HUES6 (cell line): ENCODE data around the gene IGSF8.

Experiments
- H3K27ac ChIP-seq: 2 replicates; pipeline ENCODE4 v1.7.0; 2013; ENCODE audit warnings: low read depth, mild to moderate bottlenecking, low read length, inconsistent platforms
- H3K27me3 ChIP-seq: 2 replicates; pipeline ENCODE4 v1.6.1; 2013; ENCODE audit warnings: low read length; ENCODE audit not compliant: control insufficient read depth, insufficient read depth
- H3K36me3 ChIP-seq: 2 replicates; pipeline ENCODE4 v1.6.1; 2013; ENCODE audit warnings: low read length; ENCODE audit not compliant: control insufficient read depth, insufficient read depth
- H3K4me1 ChIP-seq: 2 replicates; pipeline ENCODE4 v1.6.1; 2013; ENCODE audit warnings: low read length; ENCODE audit not compliant: control insufficient read depth, insufficient read depth
- H3K4me3 ChIP-seq: 2 replicates; pipeline ENCODE4 v1.5.1; 2013; ENCODE audit warnings: low read depth, low read length
- H3K9ac ChIP-seq: one replicate; pipeline ENCODE4 v1.6.1; 2013; ENCODE audit warnings: mild to moderate bottlenecking, low read length
- H3K9me3 ChIP-seq: 2 replicates; pipeline ENCODE4 v1.6.1; 2013; ENCODE audit warnings: low read depth, low read length; ENCODE audit not compliant: control insufficient read depth, insufficient read depth

IGSF8 gene

DNA sequence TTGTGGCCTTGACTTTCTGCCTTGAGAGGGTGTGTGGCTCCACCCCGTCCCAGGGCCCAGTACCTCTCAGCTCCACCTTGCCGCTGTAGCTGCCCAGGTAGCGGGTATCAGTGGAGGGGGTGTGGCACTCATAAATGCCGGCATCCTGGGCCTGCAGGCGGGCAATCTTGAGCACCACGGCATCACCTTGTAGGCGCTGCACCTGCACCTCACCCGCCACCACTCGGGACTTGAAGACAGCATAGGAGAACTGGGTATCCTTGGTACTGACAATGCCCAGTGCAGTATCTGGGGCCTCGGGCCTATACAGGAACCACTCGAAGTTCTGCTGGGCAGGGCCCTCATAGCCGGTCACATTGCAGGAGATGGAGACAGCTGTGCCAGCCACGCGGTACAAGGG lies 3.6 kb downstream of the IGSF8 start:
- Histone ChIP-seq H3K9me3 (no peaks in the 10 kb centered on the region), H3K27ac (no peak overlapping the region), H3K9ac (no peak overlapping the region), H3K36me3 (peaks cover 37% of the 10 kb centered on the region), H3K4me1 (peaks cover 36% of the 10 kb centered on the region), H3K27me3 (no peaks in the 10 kb centered on the region), H3K4me3 (no peak overlapping the region)

GRCh38 chr1:160094291-160094625 lies 4.2 kb downstream of the IGSF8 start:
- Histone ChIP-seq H3K4me3 (no peak overlapping the region), H3K27me3 (no peaks in the 10 kb centered on the region), H3K27ac (no peak overlapping the region), H3K36me3 (peaks cover 37% of the 10 kb centered on the region), H3K4me1 (peaks cover 34% of the 10 kb centered on the region), H3K9ac (no peak overlapping the region), H3K9me3 (no peaks in the 10 kb centered on the region)

- Histone ChIP-seq H3K27me3 (no peaks in the 10 kb centered on the region), H3K27ac (no peak overlapping the region), H3K9me3 (no peaks in the 10 kb centered on the region), H3K4me3 (no peak overlapping the region), H3K9ac (no peak overlapping the region), H3K4me1 (peaks cover 31% of the 10 kb centered on the region), H3K36me3 (peaks cover 37% of the 10 kb centered on the region)
These were observed 4.7 kb downstream of the IGSF8 start for GRCh38 chr1:160093624-160094290.

DNA sequence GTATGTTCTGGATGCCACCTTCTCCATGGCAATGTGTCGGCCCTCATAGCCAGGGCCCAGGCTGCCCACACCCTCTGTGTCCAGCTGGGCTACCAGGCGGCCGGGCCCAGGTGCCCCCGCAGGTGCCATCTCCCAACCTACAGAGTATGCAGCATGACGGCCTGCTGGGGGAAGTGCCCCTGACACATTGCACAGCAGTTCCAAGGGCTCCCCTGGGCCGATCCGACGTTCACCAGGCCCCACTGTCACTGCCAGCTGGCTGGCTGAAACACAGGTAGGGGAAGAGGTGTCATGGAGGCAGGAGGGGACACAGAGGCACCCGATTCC lies 5.4 kb downstream of the IGSF8 start:
- H3K4me3 ChIP-seq, result no peak overlapping the region
- no peak overlapping the region for H3K9ac ChIP-seq
- no peaks in the 10 kb centered on the region for H3K27me3 ChIP-seq
- H3K9me3 ChIP-seq, result no peaks in the 10 kb centered on the region
- H3K4me1 ChIP-seq, result peaks cover 31% of the 10 kb centered on the region
- peaks cover 37% of the 10 kb centered on the region for H3K36me3 ChIP-seq
- no peak overlapping the region for H3K27ac ChIP-seq

DNA sequence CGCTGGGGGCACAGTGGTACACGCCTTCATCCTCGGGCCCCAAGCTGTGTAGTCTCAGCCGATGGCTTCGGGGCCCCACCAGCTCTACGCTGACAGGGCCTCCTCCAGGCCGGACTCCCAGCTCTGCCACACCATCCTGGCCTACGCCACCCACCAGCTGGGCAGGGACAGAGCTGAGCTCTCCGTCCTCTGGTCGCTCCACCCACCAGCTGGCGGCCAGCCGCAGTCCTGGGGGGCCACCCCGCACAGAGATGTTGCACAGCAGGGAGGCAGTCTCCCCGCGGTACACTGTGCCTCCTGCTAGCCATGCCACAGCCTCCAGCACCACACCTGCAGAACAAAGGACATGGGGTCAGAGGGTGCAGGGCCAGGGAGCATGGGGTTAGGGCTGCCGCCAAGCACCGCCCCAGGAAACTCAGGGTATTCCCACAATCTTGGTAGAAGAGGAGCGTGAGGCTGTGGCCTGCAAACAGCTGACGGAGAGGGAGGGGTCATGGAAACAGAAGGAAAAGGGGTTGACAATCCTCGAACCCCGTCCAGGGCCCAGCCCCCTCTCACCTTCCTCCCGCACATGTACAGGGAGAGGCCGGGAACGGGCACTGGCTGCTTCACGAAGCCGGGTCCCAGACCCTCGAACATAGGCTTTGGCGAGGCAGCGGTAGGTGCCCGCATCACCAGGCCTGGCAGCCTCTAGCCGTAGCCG lies 5.9 kb downstream of the IGSF8 start:
- Histone ChIP-seq H3K36me3 (peaks cover 37% of the 10 kb centered on the region), H3K27ac (no peak overlapping the region), H3K9ac (no peak overlapping the region)

GRCh38 chr1:160091666-160092223 lies 6.7 kb downstream of the IGSF8 start:
- Histone ChIP-seq H3K27me3 (no peaks in the 10 kb centered on the region), H3K36me3 (peaks cover 37% of the 10 kb centered on the region), H3K4me1 (peaks cover 19% of the 10 kb centered on the region), H3K9ac (no peak overlapping the region), H3K27ac (no peak overlapping the region), H3K4me3 (no peak overlapping the region), H3K9me3 (no peaks in the 10 kb centered on the region)

More for the DNA sequence above, 5.9 kb downstream of the IGSF8 start:
- Histone ChIP-seq H3K4me3 (no peak overlapping the region), H3K4me1 (peaks cover 27% of the 10 kb centered on the region), H3K9me3 (no peaks in the 10 kb centered on the region), H3K27me3 (no peaks in the 10 kb centered on the region)

- Histone ChIP-seq H3K27me3 (0 out of 2 replicates have a peak, but pooled peaks cover 2% of the 10 kb centered on the region), H3K4me3 (no peak overlapping the region), H3K9me3 (no peaks in the 10 kb centered on the region), H3K36me3 (peaks cover 37% of the 10 kb centered on the region), H3K4me1 (peaks cover 13% of the 10 kb centered on the region), H3K27ac (no peak overlapping the region), H3K9ac (no peak overlapping the region)
These were observed 7.7 kb downstream of the IGSF8 start for GRCh38 chr1:160090760-160091159.

GRCh38 chr1:160089883-160090282 lies 8.5 kb downstream of the IGSF8 start:
- Histone ChIP-seq H3K4me3 (no peak overlapping the region), H3K27ac (no peak overlapping the region), H3K9me3 (no peaks in the 10 kb centered on the region), H3K27me3 (peaks cover 9% of the 10 kb centered on the region), H3K4me1 (peaks cover 5% of the 10 kb centered on the region; the same call in 1 of the 2 replicates), H3K36me3 (peaks cover 36% of the 10 kb centered on the region), H3K9ac (no peak overlapping the region)

DNA sequence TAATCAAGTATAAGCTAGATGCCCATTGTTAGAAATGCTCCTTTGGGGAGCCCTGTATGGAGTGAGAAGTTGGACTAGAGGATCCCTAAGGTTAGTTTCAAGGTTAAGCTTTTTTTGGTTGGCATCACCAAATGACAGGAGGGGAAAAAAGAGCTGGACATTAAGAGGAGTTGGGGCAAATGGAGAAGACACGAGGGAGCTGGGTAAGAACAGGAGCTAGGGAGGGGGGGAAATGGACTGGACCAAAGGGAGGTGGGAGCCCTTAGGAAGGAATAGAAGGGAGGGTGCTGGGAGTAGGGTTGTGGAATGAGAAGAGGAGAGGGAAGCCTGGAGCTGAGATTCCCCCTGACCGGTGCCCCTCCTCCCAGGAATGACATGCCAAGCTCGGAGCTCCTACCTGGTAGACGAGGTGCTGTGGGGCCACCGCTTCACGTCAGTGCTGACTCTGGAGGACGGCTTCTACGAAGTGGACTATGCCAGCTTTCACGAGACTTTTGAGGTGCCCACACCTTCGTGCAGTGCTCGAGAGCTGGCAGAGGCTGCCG lies 11.2 kb downstream of the IGSF8 start:
- peaks cover 10% of the 10 kb centered on the region for H3K36me3 ChIP-seq
- no peak overlapping the region for H3K4me3 ChIP-seq
- H3K9ac ChIP-seq, result no peak overlapping the region
- peaks cover 7% of the 10 kb centered on the region; the same call in 1 of the 2 replicates for H3K4me1 ChIP-seq
- no peak overlapping the region for H3K27ac ChIP-seq
- no peaks in the 10 kb centered on the region for H3K9me3 ChIP-seq
- peaks cover 36% of the 10 kb centered on the region for H3K27me3 ChIP-seq

GRCh38 chr1:160086456-160086892 lies 11.9 kb downstream of the IGSF8 start:
- peaks cover 3% of the 10 kb centered on the region; the same call in 1 of the 2 replicates for H3K36me3 ChIP-seq
- no peak overlapping the region for H3K4me3 ChIP-seq
- H3K27ac ChIP-seq, result no peak overlapping the region
- H3K27me3 ChIP-seq, result peaks cover 43% of the 10 kb centered on the region
- H3K9ac ChIP-seq, result no peak overlapping the region
- peaks cover 7% of the 10 kb centered on the region; the same call in 1 of the 2 replicates for H3K4me1 ChIP-seq
- H3K9me3 ChIP-seq, result no peaks in the 10 kb centered on the region
